Gastrocnemius medialis (tissue), 4 donors: ENCODE results near the gene SLC5A2.

Experiments used
- CTCF ChIP-seq, 5 experiments: fragments of 450-650 bp in 3 of 5; fragments of 200-600 bp in 2 of 5; sonication (generic) in 2 of 5; IDR thresholded peaks in 4 of 5; conservative IDR thresholded peaks in 1 of 5; 1 replicate in 4 of 5; 2 replicates in 1 of 5; pipeline ENCODE4 v1.5.1; 2016 to 2019; ENCODE audit warnings: antibody characterized with exemption in 5 of 5, mild to moderate bottlenecking in 3 of 5, moderate library complexity in 3 of 5
- POLR2A ChIP-seq, 2 donors: fragments of 450-650 bp; IDR thresholded peaks; one replicate each; pipeline ENCODE4 v1.6.1; 2017; ENCODE audit warnings: antibody characterized with exemption in 2 of 2, mild to moderate bottlenecking in 2 of 2, moderate library complexity in 2 of 2

GRCh38 chr16:31501226-31501965, 18.5 kb downstream of the SLC5A2 start:
- TF ChIP-seq CTCF (IDR thresholded peaks at IDR 0.05 in 4 of 5, conservative IDR thresholded peaks at IDR 0.05 in 1 of 5): no peak
- TF ChIP-seq POLR2A (IDR thresholded peaks at IDR 0.05): no peak
